NCI-H345 treated with DMSO at 0.1 percent for 48 hours (cell line): ENCODE data around the gene GRIK1.
A peak's percentile ranks its signal among the peaks of the same experiment; 100 is the strongest.
"Not testable (repeated sequence)": the region's sequence is repeated elsewhere in the genome, so short reads cannot be mapped to it uniquely, and the experiment has no call there.

Experiments used
- DNase-seq: peaks from one replicate; lab custom pipeline; 2025; ENCODE audit not compliant: unreplicated experiment; lab: John Stamatoyannopoulos, UW

Gene GRIK1

DNA sequence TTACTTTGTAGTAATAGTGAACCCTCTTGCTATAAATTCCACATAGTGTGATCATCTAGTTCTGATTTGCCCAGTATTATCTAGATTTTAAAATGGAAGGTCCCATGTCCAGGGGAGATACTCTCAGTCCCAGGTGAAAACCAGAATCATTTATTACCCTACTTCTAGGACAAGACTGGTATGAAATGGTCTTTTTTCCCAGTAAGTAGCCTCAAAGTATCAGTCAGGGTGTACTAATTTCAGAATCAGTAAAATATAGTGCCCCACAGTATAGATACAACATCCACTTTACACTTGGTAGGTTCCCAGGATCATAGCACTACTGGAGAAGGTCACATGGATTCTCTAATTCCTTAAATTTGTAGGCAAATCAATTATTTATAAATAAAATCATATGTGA, 318.3 kb downstream of the GRIK1 start:
- DNase-seq = no peak

DNA sequence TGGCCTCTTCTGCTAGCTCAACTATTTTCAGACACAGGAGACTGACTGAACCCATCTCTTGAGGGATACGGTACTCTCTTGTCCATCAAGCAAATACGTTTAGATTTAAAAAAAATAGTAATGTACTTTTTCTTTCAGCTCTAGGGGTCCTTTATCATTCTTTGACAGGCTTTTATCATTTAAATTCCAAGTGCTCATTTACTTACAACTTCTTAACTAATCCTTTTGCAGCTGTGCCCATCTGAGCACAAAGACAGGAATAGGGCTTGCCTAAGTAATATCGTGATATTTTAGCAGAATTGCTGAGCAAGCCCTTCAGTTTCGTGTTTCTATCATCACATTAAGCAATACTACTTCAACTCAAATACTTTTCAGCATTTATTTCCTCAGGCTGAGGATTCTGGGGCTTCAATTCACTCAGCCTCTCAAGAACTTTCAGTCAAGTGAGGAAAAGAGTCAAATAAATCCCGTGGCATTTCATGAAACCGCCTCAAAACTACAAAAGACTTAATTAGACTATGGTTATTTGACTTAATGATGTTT, 323.5 kb downstream of the GRIK1 start:
- no peak for DNase-seq

DNA sequence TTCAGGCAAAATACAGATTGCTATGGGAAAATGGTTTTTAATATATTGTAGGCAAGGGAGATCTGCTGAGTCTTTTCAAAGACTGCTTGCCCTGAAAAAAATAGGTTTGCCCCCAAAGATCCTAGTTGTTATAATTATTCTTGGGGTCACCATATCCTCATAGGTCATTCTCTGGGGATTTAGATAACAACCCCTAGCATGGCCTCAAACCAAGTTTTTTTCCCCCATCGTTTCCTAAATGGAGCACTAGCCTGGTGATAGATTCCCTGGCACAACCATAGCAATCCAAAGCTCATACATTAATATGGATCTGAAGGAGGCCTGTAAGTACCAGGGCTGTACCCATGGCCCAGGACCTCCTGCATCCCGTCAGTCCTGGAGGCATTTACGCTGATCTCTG, 325.9 kb downstream of the GRIK1 start:
- DNase-seq = no peak

DNA sequence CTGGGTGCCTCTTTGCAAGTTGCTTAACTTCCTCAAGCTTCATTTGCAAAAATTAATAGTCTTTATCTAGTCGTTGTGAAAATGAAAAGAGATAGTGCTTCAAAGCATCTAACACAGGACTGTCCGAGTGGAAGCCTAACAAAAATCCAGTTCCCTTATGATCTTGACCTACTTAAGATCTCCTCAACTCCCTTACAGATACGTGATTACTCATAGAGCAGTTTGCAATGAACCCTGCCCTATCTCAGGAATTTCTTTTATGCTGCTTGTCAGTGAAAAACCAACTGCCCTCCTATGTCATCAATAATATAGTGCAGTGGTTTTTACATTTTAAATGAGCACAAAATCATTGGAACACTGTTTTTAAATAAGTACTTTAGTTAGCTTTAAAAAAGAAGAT, 326.8 kb downstream of the GRIK1 start:
- DNase-seq = no peak

DNA sequence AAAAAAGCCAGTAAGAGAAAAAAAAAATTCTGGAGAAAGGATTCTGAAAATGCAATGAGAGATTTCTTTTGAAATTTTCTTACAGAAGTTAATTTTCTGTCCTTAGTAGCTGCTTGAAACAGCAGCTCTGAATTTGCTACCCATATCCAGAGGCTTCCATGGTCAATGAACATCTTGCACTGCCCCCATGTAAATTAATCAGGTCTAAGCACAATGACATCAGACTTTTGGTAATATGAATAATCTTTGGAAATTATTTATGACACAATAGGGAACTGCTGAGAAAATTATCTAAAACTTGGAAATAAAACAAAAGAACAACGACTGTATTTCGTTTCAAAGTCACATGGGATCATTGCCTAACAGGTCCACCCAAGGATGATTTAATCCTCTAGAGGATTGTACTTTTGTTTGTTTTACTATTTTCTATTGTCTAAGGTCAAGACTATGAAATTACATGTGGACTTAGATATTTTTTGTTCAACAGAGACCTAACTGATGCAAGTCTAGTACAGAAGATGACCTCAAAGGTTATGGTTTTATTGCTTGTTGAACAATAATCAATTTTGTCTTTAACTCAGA, 328.9 kb downstream of the GRIK1 start:
- DNase-seq = no peak

DNA sequence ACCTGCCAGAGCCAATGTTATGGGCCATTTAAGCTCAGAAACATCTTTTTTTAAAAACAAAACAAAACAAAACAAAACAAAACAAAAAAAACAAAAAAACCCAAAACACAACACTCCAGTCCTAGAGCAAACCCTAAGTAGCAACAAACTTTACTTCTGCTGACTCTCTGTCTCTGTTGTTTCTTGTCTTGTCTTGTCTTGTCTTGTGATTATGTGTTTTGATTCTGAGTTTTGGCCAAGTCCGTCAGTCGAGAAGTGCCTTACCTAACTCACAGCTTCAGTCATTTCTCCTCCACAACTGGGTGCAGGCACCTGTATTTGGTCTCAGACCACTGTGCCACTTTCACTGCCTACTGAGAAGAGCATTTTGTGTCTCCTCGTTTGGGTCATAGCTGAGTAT, 333.2 kb downstream of the GRIK1 start:
- DNase-seq = no peak

DNA sequence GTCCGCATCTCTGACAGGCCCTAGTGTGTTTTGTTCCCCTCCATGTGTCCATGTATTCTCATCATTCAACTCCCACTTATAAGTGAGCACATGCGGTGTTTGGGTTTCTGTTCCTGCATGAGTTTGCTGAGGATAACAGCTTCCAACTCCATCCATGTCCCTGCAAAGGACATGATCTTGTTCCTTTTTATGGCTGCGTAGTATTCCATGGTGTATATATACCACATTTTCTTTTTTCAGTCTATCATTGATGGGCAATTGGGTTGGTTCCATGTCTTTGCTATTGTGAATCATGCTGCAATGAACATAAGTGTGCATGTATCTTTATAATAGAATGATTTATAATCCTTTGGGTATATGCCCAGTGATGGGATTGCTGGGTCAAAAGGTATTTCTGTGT, 334.6 kb downstream of the GRIK1 start:
- not testable (repeated sequence) for DNase-seq

DNA sequence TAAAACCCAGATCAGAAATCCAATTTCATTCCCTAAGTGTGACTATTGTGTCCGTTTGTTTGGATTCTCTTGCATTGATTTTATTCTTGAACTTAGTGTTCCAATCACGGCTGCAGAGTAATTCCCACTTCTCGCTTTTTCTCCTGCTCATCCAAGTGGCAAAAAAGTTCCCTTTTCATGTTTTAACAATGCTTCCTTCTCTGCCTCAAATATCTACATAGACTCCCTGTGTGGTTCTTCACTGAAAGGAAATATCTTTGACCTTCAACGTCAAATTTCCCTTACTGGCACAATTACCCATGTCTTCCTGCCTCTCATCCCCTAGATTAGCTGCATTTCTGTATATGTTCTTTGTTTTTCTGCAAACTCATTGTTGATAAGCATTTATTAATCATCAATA, 335.7 kb downstream of the GRIK1 start:
- no peak for DNase-seq

DNA sequence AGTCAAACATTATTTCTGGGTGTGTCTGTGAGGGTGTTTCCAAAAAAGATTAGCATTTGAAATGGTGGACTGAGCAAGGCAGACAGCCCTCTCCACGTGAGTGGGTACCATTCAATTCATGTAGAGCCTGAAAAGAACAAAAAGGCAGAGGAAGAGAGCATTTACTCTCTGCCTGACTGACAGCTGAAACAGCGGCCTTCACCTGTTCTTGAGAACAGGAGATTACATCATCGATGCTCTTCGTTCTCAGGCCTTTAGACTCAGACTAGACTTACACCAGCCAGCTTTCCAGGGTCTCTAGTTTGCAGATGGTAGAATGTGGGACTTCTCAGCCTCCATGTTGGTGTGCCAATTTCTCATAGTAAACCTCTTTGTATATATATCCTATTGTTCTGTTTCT, 338.7 kb downstream of the GRIK1 start:
- DNase-seq = peak; percentile 76

DNA sequence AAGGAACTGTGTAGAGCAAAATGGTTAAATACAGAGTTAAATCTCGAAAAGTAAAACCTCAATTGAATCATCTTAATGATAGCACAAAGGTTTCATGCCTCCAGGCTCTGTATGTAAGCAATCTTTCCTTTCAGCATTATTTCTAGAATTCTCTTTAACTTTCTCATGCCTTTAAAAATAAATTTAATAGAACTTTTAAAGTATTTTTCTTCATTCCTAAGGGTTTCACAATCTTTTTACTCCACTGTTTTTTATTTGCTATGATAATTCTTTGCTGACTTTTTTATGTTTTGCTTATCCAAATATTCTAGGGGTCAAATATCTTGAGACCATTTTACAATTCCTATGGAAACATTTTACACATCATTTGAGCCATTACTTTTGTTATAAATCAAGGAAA, 353.1 kb downstream of the GRIK1 start:
- DNase-seq = no peak

DNA sequence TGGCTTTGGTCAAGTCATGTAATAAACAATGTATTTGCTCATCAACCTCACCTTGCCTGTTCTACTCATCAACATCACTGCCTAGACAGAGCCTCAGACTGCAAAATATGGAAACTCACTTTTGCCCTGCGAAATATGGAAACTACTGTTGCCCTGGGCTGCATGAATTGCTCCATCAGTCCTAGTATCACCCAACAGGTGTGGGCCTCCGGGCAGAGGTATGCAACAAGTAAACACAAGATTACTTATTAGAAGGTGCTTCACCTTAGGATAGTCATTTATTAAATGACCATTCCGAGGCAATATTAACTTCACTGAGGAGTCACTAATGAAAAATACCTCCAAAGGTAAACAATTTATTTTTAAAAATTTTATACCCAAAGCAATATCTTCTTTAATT, 354.3 kb downstream of the GRIK1 start:
- DNase-seq = no peak

DNA sequence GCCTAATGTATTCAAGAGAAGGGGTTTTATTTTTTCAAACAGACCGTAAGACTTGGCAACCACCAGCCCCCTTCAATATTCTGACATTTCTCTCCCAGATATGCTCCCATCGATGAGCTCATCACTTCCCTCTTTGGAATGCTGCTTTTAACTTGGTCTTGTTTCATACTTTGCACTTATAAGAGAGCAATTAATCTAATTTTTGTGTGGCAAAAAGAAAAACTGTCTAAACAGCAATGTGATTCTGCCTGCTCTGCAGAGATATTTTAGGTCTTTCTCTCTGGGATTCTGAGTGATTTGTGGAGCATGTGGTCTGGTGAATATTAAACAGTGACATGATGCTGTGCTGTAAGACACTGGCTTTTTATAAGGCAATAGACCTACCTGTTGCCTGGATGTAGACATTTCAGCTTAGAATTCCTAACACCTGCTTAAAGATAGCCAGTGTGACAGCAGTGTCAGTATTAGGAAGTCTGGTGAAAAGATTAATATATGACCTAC, 356.3 kb downstream of the GRIK1 start:
- DNase-seq = no peak

DNA sequence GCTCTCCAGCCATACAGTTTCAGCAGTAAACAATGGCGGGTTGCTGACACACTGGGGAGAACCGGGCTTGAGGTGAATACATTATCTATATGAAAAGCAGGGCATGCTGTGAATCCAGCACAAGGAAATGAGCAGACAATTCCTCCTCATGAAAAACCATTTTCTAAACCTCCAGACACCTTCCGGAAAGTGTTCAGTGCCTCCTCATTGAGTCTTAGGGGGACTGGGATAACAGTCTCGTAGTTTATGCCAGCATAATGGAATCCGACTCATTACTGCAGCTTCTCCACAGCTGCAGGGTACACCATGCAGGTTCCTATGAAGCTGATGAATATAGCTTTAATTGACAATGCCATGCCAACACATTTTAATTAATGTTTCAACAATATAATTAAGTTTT, 356.9 kb downstream of the GRIK1 start:
- DNase-seq = no peak

DNA sequence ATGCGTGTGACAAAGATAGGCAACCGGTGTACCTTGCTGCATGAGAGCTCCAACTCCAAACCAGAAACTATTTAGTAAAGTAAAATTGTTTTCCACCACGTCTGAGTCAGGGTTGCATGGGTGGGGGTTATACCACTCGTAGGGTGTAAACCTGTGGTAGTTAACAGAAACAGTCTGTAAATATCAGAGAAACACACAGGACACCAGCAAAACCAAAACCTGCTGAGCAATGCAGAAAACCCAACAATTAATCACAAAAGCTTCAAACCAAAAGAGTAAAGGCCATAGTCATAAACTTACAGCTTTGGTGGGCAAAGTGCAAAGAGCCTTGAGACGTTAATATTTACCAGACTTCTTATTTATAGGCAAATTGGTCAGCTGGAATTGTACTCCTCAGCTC, 358.4 kb downstream of the GRIK1 start:
- DNase-seq = no peak

DNA sequence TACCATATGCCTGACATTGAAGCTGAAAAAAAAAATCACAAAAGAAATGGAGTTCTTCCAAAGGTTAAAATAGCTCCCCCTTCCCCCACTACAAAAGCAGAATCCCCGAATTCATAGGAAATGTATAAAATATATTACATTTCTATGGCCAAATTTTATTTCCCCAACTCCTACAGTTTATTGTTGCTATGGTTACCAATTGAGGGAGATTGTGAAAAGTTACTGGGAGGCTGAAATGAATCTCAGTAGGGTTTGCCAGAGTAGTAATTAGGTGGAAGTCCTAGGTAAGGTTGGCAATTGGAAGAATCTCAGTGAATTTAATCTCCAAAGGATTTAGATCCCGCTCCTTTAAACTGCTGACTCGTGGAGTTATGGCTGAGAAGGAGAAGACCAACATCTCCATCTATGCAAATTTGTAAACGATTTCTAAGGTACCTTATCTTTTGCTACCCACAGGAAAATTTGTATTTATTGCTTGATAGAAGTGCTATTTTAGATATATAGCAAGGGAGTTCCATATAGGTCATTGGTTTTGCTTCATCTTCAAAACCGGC, 359.0 kb downstream of the GRIK1 start:
- no peak for DNase-seq

DNA sequence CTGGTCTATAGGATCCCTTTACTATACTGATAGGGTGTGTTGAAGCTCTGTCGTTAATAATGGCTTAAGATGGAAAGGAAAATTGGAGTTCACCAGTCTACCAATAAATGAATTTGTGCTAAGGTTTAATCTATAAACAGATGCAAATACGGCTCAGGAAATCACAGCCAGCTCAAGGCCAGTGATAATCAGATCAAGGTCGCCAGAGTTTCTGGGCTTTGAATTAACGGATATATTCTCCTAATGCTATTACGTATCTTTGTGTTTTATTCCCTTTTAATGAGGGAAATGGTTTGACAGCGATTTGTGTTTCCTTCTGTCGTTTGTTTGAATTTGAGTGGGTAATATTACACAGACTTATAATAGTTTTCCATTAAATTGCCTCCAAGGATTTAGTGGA, 361.5 kb downstream of the GRIK1 start:
- DNase-seq = no peak

DNA sequence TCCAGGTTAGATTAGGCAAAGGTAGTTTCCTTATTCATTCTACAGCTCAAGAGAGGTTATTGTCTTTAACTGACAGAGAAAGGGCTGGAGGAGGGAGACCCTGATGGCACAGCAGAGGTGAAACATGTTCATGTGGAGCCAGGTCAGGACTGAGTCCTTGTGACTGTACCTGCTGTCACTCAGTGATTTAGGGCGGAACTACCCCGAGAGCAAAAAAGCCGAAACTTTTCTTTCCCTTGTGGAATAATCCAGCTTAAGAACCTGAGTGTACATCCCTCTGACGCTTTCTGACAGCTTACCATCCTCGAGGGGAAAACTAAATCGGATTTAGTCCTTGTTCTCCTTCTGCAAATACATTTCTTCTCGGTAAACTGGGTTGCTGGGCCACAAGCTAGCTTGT, 367.8 kb downstream of the GRIK1 start:
- DNase-seq = no peak

DNA sequence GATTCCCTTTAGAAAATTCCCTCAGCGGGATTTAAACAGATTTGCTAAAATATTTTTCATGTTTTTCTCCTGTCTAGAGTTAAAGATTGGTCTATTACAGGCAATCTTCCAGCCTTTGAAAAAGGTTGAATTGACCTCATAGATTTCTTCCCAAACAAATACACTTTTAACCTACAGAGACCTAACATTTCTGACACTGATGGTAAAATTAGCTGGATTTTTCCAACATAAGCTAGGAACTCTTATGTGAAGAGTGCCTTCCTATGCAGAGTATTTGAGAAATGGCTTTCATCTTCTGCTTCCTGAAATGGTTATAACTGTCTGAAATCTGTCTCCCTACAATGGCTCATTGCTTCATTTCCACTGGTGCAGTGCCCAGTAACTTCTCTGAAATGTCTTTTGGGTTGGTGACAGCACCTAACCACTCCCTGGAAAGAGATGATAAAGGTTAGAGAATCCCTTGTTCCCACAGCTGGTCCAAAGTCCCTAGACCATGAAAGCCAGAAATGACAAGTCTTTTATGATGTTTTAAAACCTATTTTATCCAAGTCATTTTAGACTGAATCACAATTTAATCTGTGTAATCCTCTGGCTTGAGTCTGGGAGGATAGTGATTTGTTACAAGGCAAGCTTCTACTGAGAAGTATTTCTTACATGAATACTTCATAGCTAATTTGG, 371.6 kb downstream of the GRIK1 start:
- no peak for DNase-seq

DNA sequence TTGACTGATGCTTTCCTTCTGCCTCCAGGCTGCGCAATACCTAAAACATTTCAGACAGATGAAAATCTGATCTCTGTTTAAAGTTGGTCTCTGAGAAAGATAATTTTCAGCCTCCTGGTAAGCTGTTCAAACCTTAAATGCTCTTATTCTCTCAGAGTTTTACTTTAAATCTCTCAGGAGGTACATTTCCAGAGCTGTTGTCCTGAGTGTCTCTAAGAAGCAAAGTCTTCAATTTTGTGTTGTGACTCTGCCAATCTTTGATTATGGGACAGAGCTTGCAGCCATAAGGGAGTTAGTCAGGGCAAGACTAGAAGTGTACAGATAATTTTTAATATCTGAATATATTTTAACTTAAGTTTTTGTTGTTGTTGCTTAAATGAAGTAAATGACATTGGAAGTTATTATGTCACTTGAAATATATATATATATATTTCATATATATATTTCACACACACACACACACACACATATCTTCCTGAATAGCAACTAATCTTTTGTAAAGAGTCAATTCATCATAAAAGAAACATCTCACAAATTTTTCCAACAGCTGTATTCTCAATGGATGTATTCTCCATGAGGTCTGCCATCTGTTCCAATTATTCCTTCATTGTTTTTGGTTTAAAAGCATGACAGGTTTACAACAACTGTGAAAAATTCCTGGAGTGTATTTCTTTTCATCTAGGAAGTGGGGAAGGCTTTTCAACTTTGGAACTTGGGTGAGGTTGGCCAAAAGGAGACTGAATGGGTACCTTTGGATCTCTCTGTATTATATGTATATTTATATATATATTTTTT, 381.7 kb downstream of the GRIK1 start:
- no peak for DNase-seq

DNA sequence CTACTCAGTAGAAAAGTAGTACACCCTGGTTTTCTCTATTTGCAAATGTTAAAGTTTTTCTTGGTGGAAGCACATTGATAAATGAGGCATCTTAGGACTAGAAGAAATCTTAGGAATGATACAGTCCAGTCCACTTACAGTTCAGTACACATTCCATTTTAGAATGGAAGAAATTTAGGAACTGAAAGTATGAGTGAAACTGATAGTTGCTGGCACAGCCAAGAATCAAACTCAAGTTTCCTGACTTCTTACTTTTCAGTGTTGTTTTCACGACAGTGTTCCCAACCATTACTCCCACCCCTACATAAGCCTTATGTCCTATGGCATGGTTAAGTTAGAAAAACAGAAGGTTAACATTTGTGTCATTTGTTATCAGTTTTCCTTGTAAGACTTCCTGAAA, 382.6 kb downstream of the GRIK1 start:
- DNase-seq = no peak

DNA sequence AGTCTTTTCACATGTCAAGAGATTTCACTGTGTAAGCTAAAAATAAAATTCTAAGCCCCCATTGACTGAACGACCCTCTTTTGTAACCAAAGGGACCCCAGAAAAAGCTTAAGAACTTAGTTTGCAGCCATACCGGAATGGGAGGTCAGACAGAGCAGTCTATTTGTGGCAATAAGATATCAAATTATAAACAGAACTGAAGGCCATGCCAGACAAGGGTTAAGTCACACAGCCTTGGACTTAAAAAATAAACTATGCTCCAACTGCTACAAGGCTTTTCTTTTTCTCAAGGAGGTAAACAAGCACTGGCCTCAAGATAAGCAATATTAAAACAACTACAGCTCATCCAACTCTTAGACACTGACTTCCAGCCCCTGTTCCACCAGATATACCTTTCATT, 384.2 kb downstream of the GRIK1 start:
- DNase-seq = no peak

DNA sequence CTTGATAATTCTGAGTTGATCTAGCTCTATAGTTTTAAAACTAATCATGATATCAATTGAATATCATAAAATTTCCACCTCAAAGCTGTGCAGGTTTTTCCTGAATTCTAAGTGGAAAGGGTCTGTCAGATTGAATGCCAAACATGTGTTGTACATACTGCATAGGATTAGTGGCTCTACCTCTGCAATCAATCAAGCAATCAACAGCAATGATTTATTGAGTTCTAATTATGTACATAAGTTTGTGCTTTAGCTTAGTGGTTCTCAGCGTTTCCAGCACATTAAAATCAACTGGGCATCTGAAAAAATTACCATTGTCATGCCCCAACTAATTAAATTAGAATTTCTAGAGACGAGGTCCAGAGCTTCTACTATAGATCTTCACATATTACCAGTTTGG, 389.6 kb downstream of the GRIK1 start:
- DNase-seq = no peak
